HCT116 (cell line): ENCODE results near the gene PRSS1. TPM values are rescaled to one million over a fixed set of nuclear protein-coding genes. Genes with fewer than 3 reads are reported as not detected.

Experiments
- ATAC-seq: fragments of 200-7000 bp; cut with Tn5 transposase; 2 replicates; pipeline ENCODE4 v1.9.1; 2020; ENCODE audit warnings: mild to moderate bottlenecking, moderate library complexity
- BruUV-seq: library from RNA; stranded (reverse); fragments of 400-500 nt; replicated peaks from 2 replicates; lab custom pipeline; 2021; lab: Mats Ljungman, UMichigan
- CTCF ChIA-PET: fragments of 300-600 bp; sonication (Branson Sonifier 250); formaldehyde crosslinking; loops from one replicate; lab custom pipeline; 2021; ENCODE audit warnings: antibody characterized with exemption; lab: Charles Lee
- POLR2A ChIA-PET: fragments of 300-600, 350-600 bp; sonication (Branson Sonifier 250); formaldehyde crosslinking; loops from one replicate; lab custom pipeline; 2021; ENCODE audit warnings: antibody characterized with exemption; lab: Charles Lee
- RAD21 ChIA-PET, 2 experiments: fragments of 300-600 bp; sonication (Branson Sonifier 250); formaldehyde crosslinking; loops; one replicate each; lab custom pipeline; 2023; ENCODE audit warnings: low total read pairs in 2 of 2; ENCODE audit not compliant: uncharacterized antibody in 2 of 2, unreplicated experiment in 2 of 2, low non-redundant PET in 1 of 2; lab: Charles Lee
- DNase-seq: peaks from one replicate; pipeline ENCODE4 v3.0.0-alpha.2; 2010; ENCODE audit warnings: low read depth, low spot score
- H2AFZ ChIP-seq: fragments of 200-600 bp; shearing (Covaris generic), sonication (generic); 2 replicates; pipeline ENCODE4 v1.6.1; 2017; ENCODE audit warnings: low read depth, mixed run types, mixed read lengths, antibody characterized with exemption, low read length; ENCODE audit not compliant: poor library complexity, severe bottlenecking
- H3K27ac ChIP-seq: 2 replicates; pipeline ENCODE4 v1.5.1; 2012; ENCODE audit warnings: low read depth, low read length
- H3K27me3 ChIP-seq: fragments of 200-600 bp; sonication (generic); 2 replicates; pipeline ENCODE4 v1.6.1; 2016; ENCODE audit warnings: mixed run types, low read length, mixed read lengths; ENCODE audit not compliant: insufficient read depth
- H3K36me3 ChIP-seq, 2 experiments: fragments of 200-500 bp in 1 of 2; fragments of 200-600 bp in 1 of 2; sonication (Bioruptor generic) in 1 of 2; sonication (generic) in 1 of 2; 2 replicates each; pipeline versions ENCODE4 v1.5.1 to v1.6.1; 2014 to 2016; ENCODE audit warnings: low read length in 2 of 2, inconsistent platforms in 1 of 2, mixed read lengths in 1 of 2, mixed run types in 1 of 2; ENCODE audit not compliant: insufficient read depth in 2 of 2, control insufficient read depth in 1 of 2
- H3K4me1 ChIP-seq, 2 experiments: fragments of 200-600 bp in 1 of 2; sonication (generic) in 1 of 2; 2 replicates each; pipeline versions ENCODE4 v1.5.1 to v1.6.1; 2012 to 2017; ENCODE audit warnings: low read length in 2 of 2, inconsistent platforms in 1 of 2, mild to moderate bottlenecking in 1 of 2, mixed read lengths in 1 of 2, mixed run types in 1 of 2, moderate library complexity in 1 of 2; ENCODE audit not compliant: insufficient read depth in 2 of 2, control insufficient read depth in 1 of 2
- H3K4me2 ChIP-seq: fragments of 200-600 bp; sonication (generic); 2 replicates; pipeline ENCODE4 v1.6.1; 2017; ENCODE audit warnings: mixed run types, low read length, mixed read lengths
- H3K4me3 ChIP-seq, 2 experiments: fragments of 200-600 bp in 1 of 2; sonication (generic) in 1 of 2; replicated peaks in 1 of 2; 2 replicates each; pipeline ENCODE4 v1.5.1; 2011 to 2016; ENCODE audit warnings: low read length in 2 of 2, control low read depth in 1 of 2, low read depth in 1 of 2, mild to moderate bottlenecking in 1 of 2, mixed read lengths in 1 of 2, mixed run types in 1 of 2
- H3K79me2 ChIP-seq: fragments of 200-600 bp; sonication (generic); 2 replicates; pipeline ENCODE4 v1.6.1; 2017; ENCODE audit warnings: mild to moderate bottlenecking, mixed run types, low read length, moderate library complexity, mixed read lengths; ENCODE audit not compliant: insufficient read depth
- H3K9ac ChIP-seq: fragments of 200-600 bp; sonication (generic); 2 replicates; pipeline ENCODE4 v1.6.1; 2016; ENCODE audit warnings: low read length, mixed read lengths
- H3K9me2 ChIP-seq: fragments of 200-600 bp; sonication (generic), shearing (Covaris generic); 2 replicates; pipeline ENCODE4 v1.6.1; 2017; ENCODE audit warnings: mixed run types, mild to moderate bottlenecking, moderate library complexity; ENCODE audit not compliant: insufficient read depth
- H3K9me3 ChIP-seq, 2 experiments: fragments of 200-500 bp in 1 of 2; fragments of 200-600 bp in 1 of 2; sonication (Bioruptor generic) in 1 of 2; sonication (generic) in 1 of 2; 2 replicates each; pipeline ENCODE4 v1.6.1; 2014 to 2017; ENCODE audit warnings: low read length in 2 of 2, mixed read lengths in 2 of 2, inconsistent platforms in 1 of 2, low read depth in 1 of 2, mild to moderate bottlenecking in 1 of 2, mixed run types in 1 of 2, moderate library complexity in 1 of 2; ENCODE audit not compliant: control insufficient read depth in 1 of 2, insufficient read depth in 1 of 2
- H4K20me1 ChIP-seq: fragments of 200-600 bp; sonication (generic), shearing (Covaris generic); 2 replicates; pipeline ENCODE4 v1.6.1; 2017; ENCODE audit warnings: mixed run types, mild to moderate bottlenecking, moderate library complexity; ENCODE audit not compliant: insufficient read depth
- ATF3 ChIP-seq: IDR thresholded peaks from 2 replicates; pipeline ENCODE4 v1.6.1; 2012
- EGR1 ChIP-seq: IDR thresholded peaks from 2 replicates; pipeline ENCODE4 v1.6.1; 2012; ENCODE audit warnings: low read depth
- ELF1 ChIP-seq: IDR thresholded peaks from 2 replicates; pipeline ENCODE4 v1.6.1; 2012; ENCODE audit warnings: low read depth, borderline replicate concordance
- EZH2phosphoT487 ChIP-seq: fragments of 200-600 bp; IDR thresholded peaks from 2 replicates; pipeline ENCODE4 v1.6.1; 2018; ENCODE audit warnings: antibody characterized with exemption, borderline replicate concordance
- JUND ChIP-seq: IDR thresholded peaks from 2 replicates; pipeline ENCODE4 v1.6.1; 2012
- POLR2A ChIP-seq: IDR thresholded peaks from 2 replicates; pipeline ENCODE4 v1.7.0; 2011; ENCODE audit warnings: borderline replicate concordance; ENCODE audit not compliant: insufficient read depth, insufficient read length; ENCODE audit errors: extremely low read depth
- POLR2AphosphoS5 ChIP-seq: IDR thresholded peaks from 2 replicates; pipeline ENCODE4 v1.6.1; 2011; ENCODE audit warnings: mild to moderate bottlenecking, low read depth, low read length, moderate library complexity
- RAD21 ChIP-seq: IDR thresholded peaks from 2 replicates; pipeline ENCODE4 v1.6.1; 2012; ENCODE audit warnings: low read depth, mild to moderate bottlenecking
- REST ChIP-seq: IDR thresholded peaks from 2 replicates; pipeline ENCODE4 v1.6.1; 2012; ENCODE audit warnings: low read depth
- SIN3A ChIP-seq: IDR thresholded peaks from 2 replicates; pipeline ENCODE4 v1.6.1; 2012; ENCODE audit warnings: low read depth
- SP1 ChIP-seq: IDR thresholded peaks from 2 replicates; pipeline ENCODE4 v1.6.1; 2012; ENCODE audit warnings: low read depth
- SRF ChIP-seq: IDR thresholded peaks from 2 replicates; pipeline ENCODE4 v1.6.1; 2012; ENCODE audit warnings: low read depth
- ZFX ChIP-seq: fragments of 450-650 bp; IDR thresholded peaks from 2 replicates; pipeline ENCODE4 v1.6.1; 2017
- ZNF274 ChIP-seq: fragments of 200-500 bp; sonication (Bioruptor generic); IDR thresholded peaks from 2 replicates; pipeline ENCODE4 v1.6.1; 2014; ENCODE audit warnings: mild to moderate bottlenecking, low read depth, low read length, inconsistent platforms
- intact Hi-C: fragments of 100-400 bp; cut with micrococcal nuclease; formaldehyde crosslinking; loops from 2 replicates; pipeline ENCODE4 v1.10.0; 2022
- total RNA-seq: library from RNA; stranded (reverse); gene quantifications from one replicate; pipeline ENCODE4 v1.2.1, GENCODE V29; 2021; ENCODE audit not compliant: unreplicated experiment
- TF ChIP-seq, protein P1 (sequence below): IDR thresholded peaks from 2 replicates; pipeline ENCODE4 v1.6.1; 2011; ENCODE audit warnings: mild to moderate bottlenecking, low read length, moderate library complexity; ENCODE audit not compliant: insufficient replicate concordance; ENCODE audit errors: extremely low read depth

PRSS1 gene
- total RNA-seq, 1 experiment from 2014 or later, result 14.6 TPM

GRCh38 chr7:142770661-142771352 lies 21.5 kb downstream of the PRSS1 start, which contains the start of gene PRSS2:
Gene PRSS2 (plus strand): TSS chr7:142770970. CDS start chr7:142770983, 13 bp downstream.
- intact Hi-C loops, result no loop called here
- Histone ChIP-seq H3K9ac (no peak within 1 kb of the TSS), H3K4me2 (no peak within 1 kb of the TSS), H2AFZ (no peak within 1 kb of the TSS), H3K27me3 (peaks cover 34% of the 10 kb centered on the region), H3K4me3 (no peak within 1 kb of the TSS), H3K79me2 (no peaks in the 10 kb centered on the region), H3K36me3 (no peaks in the 10 kb centered on the region), H4K20me1 (no peaks in the 10 kb centered on the region), H3K9me3 (no peaks in the 10 kb centered on the region), H3K27ac (no peak within 1 kb of the TSS), H3K4me1 (no peaks in the 10 kb centered on the region), H3K9me2 (no peaks in the 10 kb centered on the region)
- CTCF ChIA-PET, result interaction anchor here (1.8 kb wide), 1 partner anchor 12 kb away, joined by 7 read pairs; no protein-coding TSS in a partner anchor
- ATAC-seq (no peak), DNase-seq (no peak)
- RAD21 ChIA-PET, result no interaction called here
- no TSS peak for BruUV-seq
- TF ChIP-seq ZFX (no peak), EGR1 (no peak), SRF (no peak), POLR2A (no peak), ZNF274 (no peak), JUND (no peak), REST (no peak), RAD21 (no peak), EZH2phosphoT487 (no peak), ELF1 (no peak), POLR2AphosphoS5 (no peak), ATF3 (no peak), SP1 (no peak), SIN3A (no peak)
- TF ChIP-seq, protein P1, sequence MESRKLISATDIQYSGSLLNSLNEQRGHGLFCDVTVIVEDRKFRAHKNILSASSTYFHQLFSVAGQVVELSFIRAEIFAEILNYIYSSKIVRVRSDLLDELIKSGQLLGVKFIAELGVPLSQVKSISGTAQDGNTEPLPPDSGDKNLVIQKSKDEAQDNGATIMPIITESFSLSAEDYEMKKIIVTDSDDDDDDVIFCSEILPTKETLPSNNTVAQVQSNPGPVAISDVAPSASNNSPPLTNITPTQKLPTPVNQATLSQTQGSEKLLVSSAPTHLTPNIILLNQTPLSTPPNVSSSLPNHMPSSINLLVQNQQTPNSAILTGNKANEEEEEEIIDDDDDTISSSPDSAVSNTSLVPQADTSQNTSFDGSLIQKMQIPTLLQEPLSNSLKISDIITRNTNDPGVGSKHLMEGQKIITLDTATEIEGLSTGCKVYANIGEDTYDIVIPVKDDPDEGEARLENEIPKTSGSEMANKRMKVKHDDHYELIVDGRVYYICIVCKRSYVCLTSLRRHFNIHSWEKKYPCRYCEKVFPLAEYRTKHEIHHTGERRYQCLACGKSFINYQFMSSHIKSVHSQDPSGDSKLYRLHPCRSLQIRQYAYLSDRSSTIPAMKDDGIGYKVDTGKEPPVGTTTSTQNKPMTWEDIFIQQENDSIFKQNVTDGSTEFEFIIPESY, result no peak
- POLR2A ChIA-PET, result no interaction called here
